ENCODE measurements around the gene CREB3.

CREB3 gene

GRCh38 chr9:35700942-35701341, 31.5 kb upstream of the CREB3 start:
- DNase-seq (ENCODE audit: low read depth, low spot score), result no peak

GRCh38 chr9:35702696-35703095, 29.8 kb upstream of the CREB3 start:
- no peak for DNase-seq (ENCODE audit: low read depth, low spot score)

- DNase-seq (ENCODE audit: low read depth, low spot score), result no peak
Observed at GRCh38 chr9:35703906-35704672, 28.4 kb upstream of the CREB3 start.

- no peak for DNase-seq (ENCODE audit: low read depth, low spot score)
Observed at GRCh38 chr9:35705372-35705771, 27.1 kb upstream of the CREB3 start.

GRCh38 chr9:35705836-35706430, 26.5 kb upstream of the CREB3 start:
- no peak for DNase-seq (ENCODE audit: low read depth, low spot score)

GRCh38 chr9:35706951-35707350, 25.5 kb upstream of the CREB3 start:
- no peak for DNase-seq (ENCODE audit: low read depth, low spot score)

GRCh38 chr9:35708146-35708545, 24.3 kb upstream of the CREB3 start:
- DNase-seq (ENCODE audit: low read depth, low spot score), result no peak

GRCh38 chr9:35710818-35711500, 21.5 kb upstream of the CREB3 start:
- DNase-seq (ENCODE audit: low read depth, low spot score), result no peak

- no peak for DNase-seq (ENCODE audit: low read depth, low spot score)
Observed at GRCh38 chr9:35711501-35712428, 20.7 kb upstream of the CREB3 start.

GRCh38 chr9:35712762-35713400, 19.6 kb upstream of the CREB3 start:
- no peak for DNase-seq (ENCODE audit: low read depth, low spot score)

GRCh38 chr9:35713578-35713977, 18.9 kb upstream of the CREB3 start:
- no peak for DNase-seq (ENCODE audit: low read depth, low spot score)

- no peak for DNase-seq (ENCODE audit: low read depth, low spot score)
Observed at GRCh38 chr9:35714123-35714522, 18.3 kb upstream of the CREB3 start.

GRCh38 chr9:35714579-35715252, 17.8 kb upstream of the CREB3 start:
- no peak for DNase-seq (ENCODE audit: low read depth, low spot score)

- DNase-seq (ENCODE audit: low read depth, low spot score), result no peak
Observed at GRCh38 chr9:35716230-35716629, 16.2 kb upstream of the CREB3 start.

GRCh38 chr9:35717132-35717870, 15.2 kb upstream of the CREB3 start:
- DNase-seq (ENCODE audit: low read depth, low spot score), result no peak

GRCh38 chr9:35718721-35719511, 13.6 kb upstream of the CREB3 start:
- DNase-seq (ENCODE audit: low read depth, low spot score), result no peak

GRCh38 chr9:35719546-35719945, 12.9 kb upstream of the CREB3 start:
- DNase-seq (ENCODE audit: low read depth, low spot score), result no peak

GRCh38 chr9:35723426-35723825, 9.0 kb upstream of the CREB3 start:
- DNase-seq (ENCODE audit: low read depth, low spot score), result no peak

GRCh38 chr9:35723908-35724307, 8.6 kb upstream of the CREB3 start:
- no peak for DNase-seq (ENCODE audit: low read depth, low spot score)
